Right lobe of liver (tissue), 4 donors: ENCODE data around the gene RNF135.
"Not testable (repeated sequence)": the region's sequence is repeated elsewhere in the genome, so short reads cannot be mapped to it uniquely, and the experiment has no call there.

Experiments used
- POLR2A ChIP-seq: fragments of 450-650 bp; IDR thresholded peaks from one replicate; pipeline ENCODE4 v1.6.1; 2017; ENCODE audit warnings: antibody characterized with exemption, mild to moderate bottlenecking
- TF ChIP-seq, protein P1 (sequence below), 4 donors: fragments of 200-600 bp in 3 of 4; fragments of 450-650 bp in 1 of 4; IDR thresholded peaks; one replicate each; pipeline versions ENCODE4 v1.5.1 to v1.8.0; 2016 to 2022; ENCODE audit warnings: antibody characterized with exemption in 4 of 4, mild to moderate bottlenecking in 2 of 4
- donor health status: DM: no; HTN: no; CAD: no.
- donor health status: DM: no; HTN: no; CAD: no.
- donor health status: DM: no; HTN: yes; CAD: no.

DNA sequence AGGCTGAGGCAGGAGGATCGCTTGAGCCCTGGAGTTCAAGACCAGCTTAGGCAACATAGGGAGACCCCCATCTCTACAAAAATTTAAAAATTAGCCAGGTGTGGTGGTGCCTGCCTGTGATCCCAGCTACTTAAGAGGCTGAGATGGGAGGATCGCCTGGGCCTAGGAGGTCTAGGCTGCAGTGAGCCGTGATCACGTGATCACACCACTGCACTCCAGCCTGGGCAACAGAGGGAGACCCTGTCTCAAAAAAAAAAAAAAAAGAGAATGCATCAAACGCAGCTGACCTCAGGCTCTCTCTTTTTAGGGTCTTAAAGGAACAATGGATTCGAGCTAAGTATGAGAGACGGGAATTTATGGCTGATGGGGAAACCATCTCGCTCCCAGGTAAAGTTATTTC is 39.3 kb upstream of the RNF135 start:
- TF ChIP-seq, protein P1, sequence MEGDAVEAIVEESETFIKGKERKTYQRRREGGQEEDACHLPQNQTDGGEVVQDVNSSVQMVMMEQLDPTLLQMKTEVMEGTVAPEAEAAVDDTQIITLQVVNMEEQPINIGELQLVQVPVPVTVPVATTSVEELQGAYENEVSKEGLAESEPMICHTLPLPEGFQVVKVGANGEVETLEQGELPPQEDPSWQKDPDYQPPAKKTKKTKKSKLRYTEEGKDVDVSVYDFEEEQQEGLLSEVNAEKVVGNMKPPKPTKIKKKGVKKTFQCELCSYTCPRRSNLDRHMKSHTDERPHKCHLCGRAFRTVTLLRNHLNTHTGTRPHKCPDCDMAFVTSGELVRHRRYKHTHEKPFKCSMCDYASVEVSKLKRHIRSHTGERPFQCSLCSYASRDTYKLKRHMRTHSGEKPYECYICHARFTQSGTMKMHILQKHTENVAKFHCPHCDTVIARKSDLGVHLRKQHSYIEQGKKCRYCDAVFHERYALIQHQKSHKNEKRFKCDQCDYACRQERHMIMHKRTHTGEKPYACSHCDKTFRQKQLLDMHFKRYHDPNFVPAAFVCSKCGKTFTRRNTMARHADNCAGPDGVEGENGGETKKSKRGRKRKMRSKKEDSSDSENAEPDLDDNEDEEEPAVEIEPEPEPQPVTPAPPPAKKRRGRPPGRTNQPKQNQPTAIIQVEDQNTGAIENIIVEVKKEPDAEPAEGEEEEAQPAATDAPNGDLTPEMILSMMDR (IDR thresholded peaks at IDR 0.05), result not testable (repeated sequence)
- not testable (repeated sequence) for TF ChIP-seq POLR2A
